IgD-negative memory B cell (primary cell): ENCODE results near the gene KMO. TPM values are rescaled to one million over a fixed set of nuclear protein-coding genes. Genes with fewer than 3 reads are reported as not detected.

Experiments
- H3K27ac Mint-ChIP-seq, 3 donors: one replicate each; pipeline ENCODE4 v1.8.0; 2020 to 2022; ENCODE audit warnings: mild to moderate bottlenecking in 3 of 3, mixed read lengths in 3 of 3, moderate library complexity in 1 of 3
- H3K27me3 Mint-ChIP-seq: one replicate; pipeline ENCODE4 v1.8.0; 2021; ENCODE audit warnings: mixed read lengths
- H3K36me3 Mint-ChIP-seq: one replicate; pipeline ENCODE4 v1.8.0; 2020; ENCODE audit warnings: mild to moderate bottlenecking, mixed read lengths
- H3K4me1 Mint-ChIP-seq, 3 donors: one replicate each; pipeline ENCODE4 v1.8.0; 2020 to 2022; ENCODE audit warnings: mixed read lengths in 3 of 3, mild to moderate bottlenecking in 1 of 3
- H3K4me3 Mint-ChIP-seq, 4 donors: one replicate each; pipeline ENCODE4 v1.8.0; 2020 to 2022; ENCODE audit warnings: mild to moderate bottlenecking in 4 of 4, mixed read lengths in 4 of 4, moderate library complexity in 3 of 4
- H3K9me3 Mint-ChIP-seq, 3 donors: one replicate each; pipeline ENCODE4 v1.8.0; 2020 to 2021; ENCODE audit warnings: mixed read lengths in 3 of 3, mild to moderate bottlenecking in 1 of 3
- polyA plus RNA-seq: library from polyadenylated mRNA; unstranded; fragments of 300-500 nt; fragmentation: Illumina TruSeq; gene quantifications from one replicate; pipeline ENCODE4 v1.2.3, GENCODE V29; 2021

The KMO gene
- polyA plus RNA-seq, 1 donor from 2014 or later = 10.9 TPM

GRCh38 chr1:241615043-241615974, 83.1 kb downstream of the KMO start:
- Mint-ChIP-seq H3K4me3 (no peak overlapping the region), H3K9me3 (no peaks in the 10 kb centered on the region), H3K36me3 (peaks cover 3% of the 10 kb centered on the region), H3K4me1 (peaks cover 0 to 2% (median 0%) of the 10 kb centered on the region in 3 donors), H3K27me3 (no peaks in the 10 kb centered on the region), H3K27ac (no peak overlapping the region)

GRCh38 chr1:241617426-241617825, 85.2 kb downstream of the KMO start:
- Mint-ChIP-seq H3K4me3 (no peak overlapping the region), H3K27ac (no peak overlapping the region), H3K9me3 (no peaks in the 10 kb centered on the region), H3K4me1 (peaks cover 0 to 5% (median 2%) of the 10 kb centered on the region in 3 donors), H3K36me3 (peaks cover 5% of the 10 kb centered on the region), H3K27me3 (no peaks in the 10 kb centered on the region)

- Mint-ChIP-seq H3K36me3 (peaks cover 4% of the 10 kb centered on the region), H3K4me3 (no peak overlapping the region), H3K9me3 (no peaks in the 10 kb centered on the region), H3K4me1 (peaks cover 4 to 13% (median 9%) of the 10 kb centered on the region in 3 donors), H3K27ac (no peak overlapping the region), H3K27me3 (no peaks in the 10 kb centered on the region)
Observed at GRCh38 chr1:241622669-241623068, 90.5 kb downstream of the KMO start.

- Mint-ChIP-seq H3K36me3 (peaks cover 4% of the 10 kb centered on the region), H3K27ac (peak overlapping the region in 1 of 3 donors; percentile 2), H3K9me3 (no peaks in the 10 kb centered on the region), H3K4me1 (peaks cover 13 to 26% (median 15%) of the 10 kb centered on the region in 3 donors), H3K4me3 (no peak overlapping the region), H3K27me3 (no peaks in the 10 kb centered on the region)
Observed at GRCh38 chr1:241624935-241625334, 92.8 kb downstream of the KMO start.

GRCh38 chr1:241627453-241628259, 95.5 kb downstream of the KMO start:
- Mint-ChIP-seq H3K27me3 (no peaks in the 10 kb centered on the region), H3K9me3 (no peaks in the 10 kb centered on the region), H3K4me1 (peaks cover 10 to 30% (median 17%) of the 10 kb centered on the region in 3 donors), H3K27ac (peak overlapping the region in 2 of 3 donors; percentile 52 to 81), H3K4me3 (peak overlapping the region; percentile 35 to 75 (median 56)), H3K36me3 (peaks cover 2% of the 10 kb centered on the region)

GRCh38 chr1:241630005-241630404, 97.8 kb downstream of the KMO start:
- Mint-ChIP-seq H3K27me3 (no peaks in the 10 kb centered on the region), H3K36me3 (peaks cover 8% of the 10 kb centered on the region), H3K4me3 (no peak overlapping the region), H3K27ac (no peak overlapping the region), H3K9me3 (no peaks in the 10 kb centered on the region), H3K4me1 (peaks cover 12 to 27% (median 25%) of the 10 kb centered on the region in 3 donors)

GRCh38 chr1:241630476-241630875, 98.3 kb downstream of the KMO start:
- Mint-ChIP-seq H3K4me1 (peaks cover 17 to 31% (median 29%) of the 10 kb centered on the region in 3 donors), H3K27ac (no peak overlapping the region), H3K27me3 (no peaks in the 10 kb centered on the region), H3K9me3 (no peaks in the 10 kb centered on the region), H3K36me3 (peaks cover 13% of the 10 kb centered on the region), H3K4me3 (no peak overlapping the region)

- peaks cover 13% of the 10 kb centered on the region for H3K36me3 Mint-ChIP-seq
- H3K9me3 Mint-ChIP-seq = no peaks in the 10 kb centered on the region
- H3K27me3 Mint-ChIP-seq = no peaks in the 10 kb centered on the region
- no peak overlapping the region for H3K4me3 Mint-ChIP-seq
- peaks cover 21 to 35% (median 34%) of the 10 kb centered on the region in 3 donors for H3K4me1 Mint-ChIP-seq
- H3K27ac Mint-ChIP-seq = no peak overlapping the region
Observed at GRCh38 chr1:241630899-241631298, 98.7 kb downstream of the KMO start.

GRCh38 chr1:241631674-241632073, 99.5 kb downstream of the KMO start:
- peaks cover 25 to 43% (median 38%) of the 10 kb centered on the region in 3 donors for H3K4me1 Mint-ChIP-seq
- H3K27ac Mint-ChIP-seq = no peak overlapping the region
- peaks cover 13% of the 10 kb centered on the region for H3K36me3 Mint-ChIP-seq
- H3K4me3 Mint-ChIP-seq = no peak overlapping the region
- no peaks in the 10 kb centered on the region for H3K9me3 Mint-ChIP-seq
- H3K27me3 Mint-ChIP-seq = no peaks in the 10 kb centered on the region

GRCh38 chr1:241632987-241633386, 100.8 kb downstream of the KMO start:
- no peak overlapping the region for H3K4me3 Mint-ChIP-seq
- H3K9me3 Mint-ChIP-seq = no peaks in the 10 kb centered on the region
- peaks cover 28 to 48% (median 44%) of the 10 kb centered on the region in 3 donors for H3K4me1 Mint-ChIP-seq
- H3K36me3 Mint-ChIP-seq = peaks cover 13% of the 10 kb centered on the region
- H3K27ac Mint-ChIP-seq = no peak overlapping the region
- no peaks in the 10 kb centered on the region for H3K27me3 Mint-ChIP-seq

- Mint-ChIP-seq H3K27me3 (no peaks in the 10 kb centered on the region), H3K36me3 (peaks cover 13% of the 10 kb centered on the region), H3K9me3 (no peaks in the 10 kb centered on the region), H3K4me3 (peak overlapping the region; percentile 38 to 94 (median 82)), H3K4me1 (peaks cover 33 to 51% (median 48%) of the 10 kb centered on the region in 3 donors), H3K27ac (peak overlapping the region in 1 of 3 donors; percentile 85)
Observed at GRCh38 chr1:241635556-241636152, 103.5 kb downstream of the KMO start.

- Mint-ChIP-seq H3K4me3 (peak overlapping the region in 2 of 4 donors; percentile 47 to 94), H3K4me1 (peaks cover 34 to 57% (median 52%) of the 10 kb centered on the region in 3 donors)
Observed at GRCh38 chr1:241636291-241636690, 104.1 kb downstream of the KMO start.

GRCh38 chr1:241637046-241637590, 104.9 kb downstream of the KMO start:
- peak overlapping the region in 1 of 3 donors; percentile 41 for H3K27ac Mint-ChIP-seq
- peaks cover 34 to 53% (median 52%) of the 10 kb centered on the region in 3 donors for H3K4me1 Mint-ChIP-seq
- H3K4me3 Mint-ChIP-seq = peak overlapping the region in 2 of 4 donors; percentile 94 to 96

More at GRCh38 chr1:241636291-241636690, 104.1 kb downstream of the KMO start:
- no peaks in the 10 kb centered on the region for H3K9me3 Mint-ChIP-seq
- H3K27me3 Mint-ChIP-seq = no peaks in the 10 kb centered on the region
- peaks cover 13% of the 10 kb centered on the region for H3K36me3 Mint-ChIP-seq
- H3K27ac Mint-ChIP-seq = no peak overlapping the region

GRCh38 chr1:241637604-241638003, 105.4 kb downstream of the KMO start:
- H3K4me3 Mint-ChIP-seq = peak overlapping the region; percentile 88 to 96 (median 94)
- H3K36me3 Mint-ChIP-seq = peaks cover 13% of the 10 kb centered on the region
- H3K9me3 Mint-ChIP-seq = peaks cover 0 to 3% (median 0%) of the 10 kb centered on the region in 3 donors
- no peaks in the 10 kb centered on the region for H3K27me3 Mint-ChIP-seq
- peaks cover 34 to 53% (median 52%) of the 10 kb centered on the region in 3 donors for H3K4me1 Mint-ChIP-seq
- H3K27ac Mint-ChIP-seq = peak overlapping the region in 2 of 3 donors; percentile 26 to 41

More at GRCh38 chr1:241637046-241637590, 104.9 kb downstream of the KMO start:
- no peaks in the 10 kb centered on the region for H3K27me3 Mint-ChIP-seq
- no peaks in the 10 kb centered on the region for H3K9me3 Mint-ChIP-seq
- H3K36me3 Mint-ChIP-seq = peaks cover 13% of the 10 kb centered on the region
